BLaER1 treated with 17β-estradiol and CSF1 and Interleukin-3, amounts not matched to agents 10 nM and 100 nM (cell line): Measurements from ENCODE around the gene RAMP2.
A peak's percentile ranks its signal among the peaks of the same experiment; 100 is the strongest.

Source experiments
- H3K27ac ChIP-seq, 11 experiments: shearing (Covaris generic); formaldehyde crosslinking; 2 replicates each; pipeline ENCODE4 v1.8.1; 2022
- H3K27me3 ChIP-seq, 11 experiments: shearing (Covaris generic); formaldehyde crosslinking; 2 replicates each; pipeline ENCODE4 v1.8.1; 2022
- H3K36me3 ChIP-seq, 11 experiments: shearing (Covaris generic); formaldehyde crosslinking; 2 replicates each; pipeline ENCODE4 v1.8.1; 2022
- H3K4me1 ChIP-seq, 10 experiments: shearing (Covaris generic); formaldehyde crosslinking; 2 replicates each; pipeline ENCODE4 v1.8.1; 2022
- H3K4me2 ChIP-seq, 11 experiments: shearing (Covaris generic); formaldehyde crosslinking; 2 replicates each; pipeline ENCODE4 v1.8.1; 2022
- H3K4me3 ChIP-seq, 10 experiments: shearing (Covaris generic); formaldehyde crosslinking; 2 replicates each; pipeline ENCODE4 v1.8.1; 2022
- H3K9ac ChIP-seq, 11 experiments: shearing (Covaris generic); formaldehyde crosslinking; 2 replicates each; pipeline ENCODE4 v1.8.1; 2022
- H3K9me3 ChIP-seq, 11 experiments: shearing (Covaris generic); formaldehyde crosslinking; replicated peaks in 1 of 11; 2 replicates each; pipeline ENCODE4 v1.8.1; 2022
- H4K20me1 ChIP-seq, 11 experiments: shearing (Covaris generic); formaldehyde crosslinking; 2 replicates each; pipeline ENCODE4 v1.8.1; 2022
- Cebpa-rat ChIP-seq, 11 experiments: shearing (Covaris generic); IDR thresholded peaks; 2 replicates each; pipeline ENCODE4 v1.8.1; 2022

Gene RAMP2

GRCh38 chr17:42795061-42795460 is 34.0 kb downstream of the RAMP2 start:
- peak overlapping the region in 4 of 11 experiments; percentile 23 to 42 (median 34); a peak in 3 of 22 replicates for H3K4me2 ChIP-seq
- H3K4me3 ChIP-seq, result no peak overlapping the region
- 0 out of 22 replicates have a peak overlapping the region, but pooled peaks of 1 of the 11 experiments have one; percentile 4 for H3K9ac ChIP-seq
- no peaks in the 10 kb centered on the region for H4K20me1 ChIP-seq
- TF ChIP-seq Cebpa-rat (IDR thresholded peaks at IDR 0.05), result no peak
- H3K4me1 ChIP-seq, result peaks cover 15 to 37% (median 27%) of the 10 kb centered on the region in 10 experiments
- H3K9me3 ChIP-seq, result no peaks in the 10 kb centered on the region
- H3K27me3 ChIP-seq, result no peaks in the 10 kb centered on the region
- no peak overlapping the region for H3K27ac ChIP-seq
- H3K36me3 ChIP-seq, result peaks cover 0 to 20% (median 4%) of the 10 kb centered on the region in 11 experiments; a peak in 6 of 22 replicates

- no peaks in the 10 kb centered on the region for H3K9me3 ChIP-seq
- H3K36me3 ChIP-seq, result peaks cover 0 to 20% (median 4%) of the 10 kb centered on the region in 11 experiments; a peak in 6 of 22 replicates
- H3K4me2 ChIP-seq, result peak overlapping the region in 4 of 11 experiments; percentile 23 to 42 (median 34); a peak in 3 of 22 replicates
- H4K20me1 ChIP-seq, result no peaks in the 10 kb centered on the region
- no peak for TF ChIP-seq Cebpa-rat (IDR thresholded peaks at IDR 0.05)
- no peaks in the 10 kb centered on the region for H3K27me3 ChIP-seq
- no peak overlapping the region for H3K4me3 ChIP-seq
- peaks cover 15 to 37% (median 27%) of the 10 kb centered on the region in 10 experiments for H3K4me1 ChIP-seq
- H3K9ac ChIP-seq, result 0 out of 22 replicates have a peak overlapping the region, but pooled peaks of 1 of the 11 experiments have one; percentile 4
- no peak overlapping the region for H3K27ac ChIP-seq
Measured at GRCh38 chr17:42795465-42795864, 34.4 kb downstream of the RAMP2 start.

- Histone ChIP-seq H3K27me3 (no peaks in the 10 kb centered on the region), H3K9ac (peak overlapping the region in 1 of 11 experiments; percentile 83; a peak in 2 of 22 replicates), H3K36me3 (peaks cover 0 to 20% (median 4%) of the 10 kb centered on the region in 11 experiments; a peak in 6 of 22 replicates), H3K4me3 (no peak overlapping the region), H3K9me3 (no peaks in the 10 kb centered on the region), H3K4me2 (peak overlapping the region in 4 of 11 experiments; percentile 93 to 99 (median 98); a peak in 4 of 22 replicates), H3K27ac (no peak overlapping the region), H3K4me1 (peaks cover 15 to 37% (median 27%) of the 10 kb centered on the region in 10 experiments), H4K20me1 (no peaks in the 10 kb centered on the region)
- no peak for TF ChIP-seq Cebpa-rat (IDR thresholded peaks at IDR 0.05)
Measured at GRCh38 chr17:42796066-42796758, 35.2 kb downstream of the RAMP2 start.

GRCh38 chr17:42797067-42798007 is 36.3 kb downstream of the RAMP2 start:
- H3K27ac ChIP-seq, result peak overlapping the region in 8 of 11 experiments; percentile 65 to 84 (median 78); a peak in 8 of 22 replicates
- H3K4me3 ChIP-seq, result peak overlapping the region; percentile 75 to 94 (median 86)
- no peak for TF ChIP-seq Cebpa-rat (IDR thresholded peaks at IDR 0.05)
- peaks cover 0 to 20% (median 4%) of the 10 kb centered on the region in 11 experiments; a peak in 6 of 22 replicates for H3K36me3 ChIP-seq
- H3K27me3 ChIP-seq, result no peaks in the 10 kb centered on the region
- peak overlapping the region; percentile 87 to 99 (median 94) for H3K4me2 ChIP-seq
- H3K9ac ChIP-seq, result peak overlapping the region; percentile 79 to 90 (median 88)
- H3K4me1 ChIP-seq, result peaks cover 15 to 37% (median 27%) of the 10 kb centered on the region in 10 experiments
- no peaks in the 10 kb centered on the region for H4K20me1 ChIP-seq
- H3K9me3 ChIP-seq, result no peaks in the 10 kb centered on the region

- Histone ChIP-seq H3K36me3 (peaks cover 0 to 20% (median 4%) of the 10 kb centered on the region in 11 experiments; a peak in 6 of 22 replicates), H3K9ac (peak overlapping the region; percentile 79 to 90 (median 88)), H3K27me3 (no peaks in the 10 kb centered on the region), H3K27ac (peak overlapping the region; percentile 55 to 84 (median 76); a peak in 21 of 22 replicates), H3K4me1 (peaks cover 15 to 37% (median 27%) of the 10 kb centered on the region in 10 experiments), H4K20me1 (no peaks in the 10 kb centered on the region), H3K4me2 (peak overlapping the region; percentile 87 to 99 (median 94)), H3K4me3 (peak overlapping the region; percentile 75 to 94 (median 86)), H3K9me3 (no peaks in the 10 kb centered on the region)
- no peak for TF ChIP-seq Cebpa-rat (IDR thresholded peaks at IDR 0.05)
Measured at GRCh38 chr17:42798011-42798382, 37.0 kb downstream of the RAMP2 start.

GRCh38 chr17:42798383-42799380 is 37.7 kb downstream of the RAMP2 start, which contains the start of the genes CNTD1 and COA3:
CNTD1 (plus strand) TSS chr17:42798861; CDS start chr17:42799068, 207 bp downstream.
COA3 (minus strand) TSS chr17:42798704; CDS start chr17:42798681, 23 bp downstream.
- peak within 1 kb of the TSS; percentile 55 to 84 (median 76); a peak in 21 of 22 replicates for H3K27ac ChIP-seq
- peaks cover 0 to 20% (median 4%) of the 10 kb centered on the region in 11 experiments; a peak in 6 of 22 replicates for H3K36me3 ChIP-seq
- H4K20me1 ChIP-seq, result no peaks in the 10 kb centered on the region
- no peak for TF ChIP-seq Cebpa-rat (IDR thresholded peaks at IDR 0.05)
- no peaks in the 10 kb centered on the region for H3K9me3 ChIP-seq
- H3K4me1 ChIP-seq, result peaks cover 15 to 37% (median 27%) of the 10 kb centered on the region in 10 experiments
- H3K4me3 ChIP-seq, result peak within 1 kb of the TSS; percentile 75 to 94 (median 86)
- peak within 1 kb of the TSS; percentile 79 to 90 (median 88) for H3K9ac ChIP-seq
- H3K4me2 ChIP-seq, result peak within 1 kb of the TSS; percentile 87 to 99 (median 94)
- no peaks in the 10 kb centered on the region for H3K27me3 ChIP-seq

GRCh38 chr17:42803074-42803883 is 42.3 kb downstream of the RAMP2 start:
- Histone ChIP-seq H4K20me1 (no peaks in the 10 kb centered on the region), H3K9me3 (no peaks in the 10 kb centered on the region), H3K36me3 (peaks cover 0 to 11% (median 7%) of the 10 kb centered on the region in 11 experiments; a peak in 10 of 22 replicates), H3K4me3 (no peak overlapping the region), H3K4me1 (peaks cover 0 to 5% (median 4%) of the 10 kb centered on the region in 10 experiments; a peak in 6 of 20 replicates), H3K27ac (no peak overlapping the region), H3K27me3 (no peaks in the 10 kb centered on the region), H3K9ac (no peak overlapping the region), H3K4me2 (no peak overlapping the region)
- TF ChIP-seq Cebpa-rat (IDR thresholded peaks at IDR 0.05), result no peak
